ENCODE data around the gene GPLD1.
"Not testable (repeated sequence)": the region's sequence is repeated elsewhere in the genome, so short reads cannot be mapped to it uniquely, and the experiment has no call there.

The GPLD1 gene

DNA sequence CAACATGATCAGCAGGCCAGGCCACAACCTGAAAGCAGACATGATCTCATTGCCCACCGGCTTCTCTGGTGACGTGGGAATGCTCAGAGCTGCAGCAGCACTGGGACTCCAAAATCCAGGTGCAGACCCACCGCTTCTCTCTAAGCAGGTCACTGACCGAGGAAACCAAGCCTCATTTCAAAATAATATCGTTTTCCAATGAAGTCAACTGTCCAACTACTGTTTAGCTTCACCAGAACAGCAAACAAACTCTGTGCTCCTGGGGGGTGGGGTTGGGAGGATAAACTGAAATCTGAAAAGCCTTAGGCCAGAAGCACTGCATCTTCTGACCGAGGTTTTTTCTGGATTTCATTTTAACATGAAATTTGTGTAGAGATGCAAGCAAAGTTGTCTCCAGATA, at the start of gene GPLD1:
TSS of gene GPLD1 (minus strand) at position 109 of the 400 bp plus-strand sequence. CDS start at position 42, 67 bp downstream.
- no peak for DNase-seq

DNA sequence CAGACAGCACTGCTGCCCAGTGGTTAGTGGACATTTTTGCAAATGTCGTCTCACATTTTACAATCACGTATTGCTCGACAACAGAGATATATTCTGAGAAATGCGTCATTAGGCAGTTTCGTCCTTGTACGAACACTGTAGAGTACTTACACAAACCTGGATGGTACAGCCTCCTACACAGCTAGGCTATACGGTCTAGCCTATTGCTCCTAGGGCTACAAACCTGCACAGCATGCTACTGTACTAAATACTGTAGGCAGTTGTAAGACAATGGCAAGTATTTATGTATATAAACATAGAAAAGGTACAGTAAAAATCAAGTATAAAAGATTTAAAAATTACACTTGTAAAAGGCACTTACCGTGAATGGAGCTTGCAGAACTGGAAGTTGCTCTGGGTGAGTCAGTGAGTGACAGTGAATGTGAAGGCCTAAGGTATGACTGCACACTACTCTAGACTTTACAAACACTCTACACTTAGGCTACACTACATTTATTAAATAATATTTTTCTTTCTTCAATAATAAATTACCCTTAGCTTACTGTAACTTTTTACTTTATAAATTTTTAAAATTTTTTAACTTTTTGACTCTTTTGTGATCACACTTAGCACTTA, 48.5 kb upstream of the GPLD1 start:
- no peak for DNase-seq

GRCh38 chr6:24537082-24537699, 47.8 kb upstream of the GPLD1 start:
- DNase-seq, result no peak

- no peak for DNase-seq
Observed at GRCh38 chr6:24536466-24536865, 47.1 kb upstream of the GPLD1 start.

DNA sequence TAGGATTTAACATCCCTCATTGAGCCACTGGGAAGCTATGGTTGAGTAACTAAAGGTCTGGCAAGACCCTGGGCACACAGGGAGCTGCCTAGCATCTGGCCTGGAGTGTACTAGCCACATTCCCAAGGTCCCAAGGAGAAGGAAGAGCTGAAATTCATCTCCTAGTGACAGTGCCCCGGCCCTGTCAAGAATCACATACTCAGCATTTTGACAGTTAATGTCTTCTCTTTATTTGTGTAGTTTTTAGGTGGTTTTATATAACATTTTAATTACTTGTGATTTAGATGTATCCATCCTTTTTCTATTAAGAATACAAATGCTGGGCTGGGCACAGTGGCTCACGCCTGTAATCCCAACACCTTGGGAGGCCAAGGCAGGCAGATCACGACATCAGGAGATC, 45.8 kb upstream of the GPLD1 start:
- DNase-seq, result no peak

DNA sequence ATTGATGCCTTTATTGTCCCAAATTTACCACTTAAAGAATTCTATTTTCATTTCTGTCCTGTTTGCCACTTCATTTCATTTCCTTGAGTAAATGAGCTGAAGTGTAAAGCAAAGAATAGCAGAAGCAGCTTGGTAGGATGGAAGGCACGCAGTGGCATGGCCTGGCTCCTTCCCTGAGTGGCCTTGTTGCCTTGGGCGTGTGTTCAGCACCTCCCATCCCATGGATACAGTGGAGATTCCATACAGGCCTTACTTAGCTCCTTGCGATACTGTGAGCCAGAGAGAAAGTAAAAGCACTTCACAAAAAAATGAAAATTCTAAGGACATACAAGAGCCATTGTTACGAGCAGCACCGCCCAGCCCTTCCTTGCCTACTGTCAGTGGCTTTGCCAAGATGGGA, 45.0 kb upstream of the GPLD1 start:
- DNase-seq, result no peak

DNA sequence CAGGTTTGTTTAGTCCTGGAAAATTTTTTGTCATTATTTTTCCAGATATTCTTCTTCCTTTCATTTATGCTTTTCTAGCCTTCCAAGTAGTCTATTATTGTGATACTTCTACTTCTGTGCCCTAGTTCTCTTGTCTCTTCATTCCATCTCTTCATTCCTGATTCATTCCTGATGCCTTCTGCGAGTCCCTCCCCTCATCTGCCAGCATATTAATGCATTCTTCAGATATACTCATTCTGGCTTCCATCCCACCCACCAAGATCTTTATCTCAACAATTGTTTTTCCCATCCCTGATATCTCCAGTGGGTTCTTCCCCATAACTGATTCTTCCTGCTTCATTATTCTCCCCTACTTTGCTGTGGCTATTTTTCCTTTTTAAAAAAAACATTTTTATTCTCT, 40.6 kb upstream of the GPLD1 start:
- no peak for DNase-seq

DNA sequence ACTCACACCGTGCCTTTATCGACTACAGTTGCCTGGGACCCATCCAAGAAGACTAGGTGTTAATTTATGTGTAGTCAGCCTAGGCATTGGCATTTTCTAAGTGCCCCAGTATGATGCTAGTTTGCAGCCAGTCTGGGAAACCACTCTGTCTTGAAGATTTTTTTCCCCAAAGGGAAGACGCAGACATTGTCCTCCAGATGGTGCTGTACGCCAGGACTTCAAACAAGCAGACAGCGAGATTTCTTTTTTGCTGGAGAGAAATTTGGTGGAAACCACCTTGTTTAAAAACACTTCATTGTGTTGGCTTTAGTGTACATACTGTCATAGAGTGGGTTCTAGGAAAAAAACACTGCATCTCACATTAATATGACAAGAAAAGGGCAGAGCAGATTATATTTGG, 35.4 kb upstream of the GPLD1 start:
- DNase-seq, result no peak

DNA sequence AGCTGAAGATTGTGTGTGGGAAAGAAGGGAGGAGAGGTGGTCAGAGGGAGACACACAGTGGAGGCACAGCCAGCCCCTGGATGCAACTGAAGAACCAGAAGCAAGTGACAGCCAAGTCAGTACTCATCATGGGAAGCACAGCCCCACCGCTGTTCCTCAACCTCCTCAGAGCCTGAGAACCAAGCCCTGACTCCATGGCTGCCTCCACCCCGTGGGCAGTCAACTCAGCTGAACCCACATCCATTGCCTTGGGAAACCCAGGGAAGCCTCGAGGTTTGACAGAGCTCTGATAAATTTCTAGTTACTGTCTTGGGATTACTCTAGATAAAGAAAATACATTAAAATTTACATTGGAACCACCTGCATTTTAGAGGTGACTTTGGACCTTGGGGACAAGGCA, 35.0 kb upstream of the GPLD1 start:
- no peak for DNase-seq

GRCh38 chr6:24522228-24523176, 33.1 kb upstream of the GPLD1 start:
- peak; percentile 53 for DNase-seq

DNA sequence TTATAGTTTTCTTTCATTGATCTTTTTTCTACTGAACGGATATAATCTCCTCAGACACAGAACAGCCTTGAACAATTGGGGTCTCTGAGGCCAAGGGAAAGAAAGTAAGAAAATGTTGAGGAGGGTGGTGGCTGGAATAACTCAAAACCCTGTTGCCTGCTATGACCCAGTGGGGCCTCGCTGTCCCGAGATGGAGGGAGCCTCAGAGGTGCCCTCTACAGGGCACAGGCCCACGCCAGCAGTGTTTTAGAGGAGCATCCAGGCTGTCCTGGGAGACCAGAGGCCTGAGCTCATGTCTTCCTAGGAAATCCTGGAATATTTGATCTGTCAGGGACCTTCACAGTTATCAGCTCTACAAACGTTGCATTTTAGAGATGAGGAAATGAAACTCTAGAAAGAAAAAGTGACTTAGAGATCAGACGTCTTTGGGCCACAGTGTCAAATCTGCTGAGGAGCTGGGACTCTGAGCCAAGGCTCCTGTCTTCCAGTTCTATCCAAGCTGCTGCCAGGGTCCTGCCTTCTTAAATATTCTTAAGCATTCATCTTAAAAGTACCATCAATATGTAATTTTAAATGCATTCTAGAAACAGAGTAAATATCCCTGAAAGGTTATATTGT, 31.7 kb upstream of the GPLD1 start:
- DNase-seq, result peak; percentile 27

DNA sequence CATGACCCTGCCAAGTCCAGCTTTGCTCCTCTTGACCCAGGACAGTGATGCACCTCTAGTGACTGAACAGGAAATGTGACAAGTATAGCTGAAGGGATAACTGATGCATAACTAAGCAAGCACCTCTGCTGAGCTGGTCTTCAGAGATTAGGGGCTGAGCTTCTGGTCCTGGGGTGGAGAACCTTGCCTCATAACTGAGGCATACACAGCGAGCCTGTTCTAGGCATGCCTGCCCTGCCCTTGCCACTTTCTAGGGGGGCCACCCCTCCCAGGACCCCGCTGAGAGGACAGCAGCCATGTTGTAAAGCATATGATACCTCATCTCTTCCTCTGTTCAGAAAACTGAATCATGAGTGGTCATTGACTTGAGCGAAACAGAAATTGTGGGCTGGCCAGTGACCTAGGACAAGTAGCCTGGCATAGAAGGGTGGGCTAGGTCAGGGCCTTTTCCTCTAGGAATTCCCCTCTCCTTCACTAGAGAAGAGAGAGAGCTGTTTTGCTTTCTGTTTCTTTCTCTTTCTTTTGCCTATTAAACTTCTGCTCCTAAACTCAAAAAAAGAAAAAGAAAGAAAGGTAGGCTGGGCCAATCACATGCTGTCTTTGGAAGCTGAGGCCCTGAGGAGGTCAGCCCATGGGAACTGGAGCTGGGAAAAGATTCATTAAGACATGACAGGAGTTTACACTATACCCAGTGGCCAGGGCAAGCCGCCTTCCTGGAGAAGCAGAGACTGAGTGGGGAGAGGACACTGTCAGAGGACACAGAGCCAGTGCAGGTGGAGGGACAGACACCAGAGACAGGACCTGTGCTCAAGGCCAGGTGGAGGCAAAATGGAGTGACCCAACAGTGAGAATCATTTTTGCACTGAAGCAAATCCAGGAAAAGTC, 28.5 kb upstream of the GPLD1 start:
- DNase-seq, result no peak

DNA sequence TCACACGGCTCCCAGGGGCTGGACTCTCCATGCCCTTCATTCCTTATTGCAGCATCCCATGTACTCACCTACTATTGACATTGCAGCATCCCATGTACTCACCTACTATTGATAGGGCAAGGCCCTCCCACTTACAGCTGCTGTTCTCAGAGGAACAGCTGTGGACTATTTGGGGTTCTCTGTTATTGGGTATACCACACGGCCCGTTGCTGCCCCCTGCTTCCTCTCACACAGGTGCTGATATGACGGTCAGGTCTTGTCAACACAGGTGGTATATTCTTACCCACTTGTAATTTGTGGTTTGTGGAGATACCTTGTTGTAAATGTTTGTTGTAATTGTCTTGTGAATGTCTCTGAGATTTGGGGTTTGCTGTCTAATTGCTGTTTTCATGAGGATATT, 24.2 kb upstream of the GPLD1 start:
- DNase-seq, result no peak

DNA sequence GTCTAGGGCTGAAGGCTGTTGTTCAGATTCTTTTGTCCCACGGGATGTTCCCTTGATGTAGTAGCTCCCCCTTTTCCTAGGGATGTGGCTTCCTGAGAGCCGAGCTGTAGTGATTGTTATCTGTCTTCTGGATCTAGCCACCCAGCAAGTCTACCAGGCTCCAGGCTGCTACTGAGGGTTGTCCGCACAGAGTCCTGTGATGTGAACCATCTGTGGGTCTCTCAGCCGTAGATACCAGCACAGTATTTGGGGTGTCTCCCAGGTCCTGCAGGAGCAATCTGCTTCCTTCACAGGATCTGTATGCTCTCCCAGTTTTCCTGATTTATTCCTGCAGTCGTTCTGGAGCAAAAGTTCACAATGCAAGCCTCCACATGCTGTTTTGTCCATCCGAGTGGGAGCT, 22.6 kb upstream of the GPLD1 start:
- DNase-seq, result not testable (repeated sequence)

GRCh38 chr6:24506814-24507520, 17.6 kb upstream of the GPLD1 start:
- no peak for DNase-seq

- no peak for DNase-seq
Observed at GRCh38 chr6:24504649-24505586, 15.5 kb upstream of the GPLD1 start.

- no peak for DNase-seq
Observed at GRCh38 chr6:24504287-24504648, 14.9 kb upstream of the GPLD1 start.

DNA sequence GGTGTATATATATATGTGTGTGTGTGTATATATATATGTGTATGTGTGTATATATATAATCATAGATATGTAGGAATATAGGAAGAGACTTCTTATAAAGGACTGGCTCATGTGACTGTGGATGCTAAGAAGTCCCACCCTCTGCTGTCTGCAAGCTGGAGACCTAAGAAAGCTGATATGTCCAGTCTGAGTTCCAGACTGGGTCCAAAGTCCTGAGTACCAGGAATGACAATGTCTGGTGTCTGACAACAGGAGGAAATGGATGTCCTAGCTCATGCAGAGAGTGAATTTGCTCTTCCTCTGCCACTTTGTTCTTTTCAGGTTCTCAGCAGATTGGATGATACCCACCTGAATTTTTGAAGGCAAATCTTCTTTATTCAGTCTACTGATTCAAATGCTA, 12.5 kb upstream of the GPLD1 start:
- no peak for DNase-seq

GRCh38 chr6:24501374-24501773, 12.0 kb upstream of the GPLD1 start:
- DNase-seq, result no peak

GRCh38 chr6:24500683-24501082, 11.3 kb upstream of the GPLD1 start:
- DNase-seq, result no peak
